ENCODE measurements around the gene PRUNE2. TPM values are rescaled to one million over a fixed set of nuclear protein-coding genes. Genes with fewer than 3 reads are reported as not detected.
A peak's percentile ranks its signal among the peaks of the same experiment; 100 is the strongest.

PRUNE2 gene
- total RNA-seq, 6 donors from 2014 or later = 5.6 to 20.4 (median 8.8) TPM

- Histone ChIP-seq H3K27me3 (no peaks in the 10 kb centered on the region), H3K9me3 (no peaks in the 10 kb centered on the region), H3K36me3 (no peaks in the 10 kb centered on the region), H3K4me3 (no peak overlapping the region), H3K27ac (peak overlapping the region in 1 of 4 donors; percentile 7), H3K4me1 (peaks cover 0 to 8% (median 2%) of the 10 kb centered on the region in 4 donors)
- DNase-seq (no peak), ATAC-seq (ENCODE audit: low FRiP score in 2 of 2) (peak in 1 of 2 donors; percentile 80)
- WGBS, 2 donors = 64 to 69% methylated on average over 6 of the region's 6 CpGs
- TF ChIP-seq POLR2AphosphoS5 (IDR thresholded peaks at IDR 0.05) = no peak
- TF ChIP-seq EP300 (IDR thresholded peaks at IDR 0.05) = no peak
- TF ChIP-seq CTCF (IDR thresholded peaks at IDR 0.05) = no peak
- TF ChIP-seq POLR2A (IDR thresholded peaks at IDR 0.05) = no peak
Observed at GRCh38 chr9:76643399-76644117, 262.4 kb downstream of the PRUNE2 start.

- no peak for TF ChIP-seq EP300 (IDR thresholded peaks at IDR 0.05)
- no peak for TF ChIP-seq POLR2A (IDR thresholded peaks at IDR 0.05)
- no peak for TF ChIP-seq POLR2AphosphoS5 (IDR thresholded peaks at IDR 0.05)
- no peak for TF ChIP-seq CTCF (IDR thresholded peaks at IDR 0.05)
- H3K9me3 ChIP-seq = no peaks in the 10 kb centered on the region
- no peak for DNase-seq
- peaks cover 0 to 8% (median 2%) of the 10 kb centered on the region in 4 donors for H3K4me1 ChIP-seq
- no peaks in the 10 kb centered on the region for H3K36me3 ChIP-seq
- ATAC-seq (ENCODE audit: low FRiP score in 2 of 2) = no peak
- H3K27me3 ChIP-seq = no peaks in the 10 kb centered on the region
- 84 to 86% methylated on average over 5 of the region's 5 CpGs for WGBS, 2 donors
- H3K4me3 ChIP-seq = no peak overlapping the region
- H3K27ac ChIP-seq = no peak overlapping the region
Observed at GRCh38 chr9:76642701-76643209, 263.2 kb downstream of the PRUNE2 start.

- ATAC-seq (ENCODE audit: low FRiP score in 2 of 2) (no peak), DNase-seq (no peak)
- Histone ChIP-seq H3K4me1 (peaks cover 0 to 8% (median 2%) of the 10 kb centered on the region in 4 donors), H3K36me3 (no peaks in the 10 kb centered on the region), H3K9me3 (no peaks in the 10 kb centered on the region), H3K27me3 (no peaks in the 10 kb centered on the region), H3K4me3 (no peak overlapping the region), H3K27ac (no peak overlapping the region)
- TF ChIP-seq POLR2A (IDR thresholded peaks at IDR 0.05) (no peak), POLR2AphosphoS5 (IDR thresholded peaks at IDR 0.05) (no peak), EP300 (IDR thresholded peaks at IDR 0.05) (no peak), CTCF (IDR thresholded peaks at IDR 0.05) (no peak)
- 100% methylated on average over 1 of the region's 1 CpG for WGBS, 2 donors
Observed at GRCh38 chr9:76642074-76642473, 263.8 kb downstream of the PRUNE2 start.

- ATAC-seq (ENCODE audit: low FRiP score in 2 of 2) (no peak), DNase-seq (no peak)
- 85 to 88% methylated on average over 4 of the region's 4 CpGs for WGBS, 2 donors
- Histone ChIP-seq H3K27ac (no peak overlapping the region), H3K27me3 (no peaks in the 10 kb centered on the region), H3K9me3 (no peaks in the 10 kb centered on the region), H3K36me3 (no peaks in the 10 kb centered on the region), H3K4me1 (peaks cover 0 to 4% (median 0%) of the 10 kb centered on the region in 4 donors), H3K4me3 (no peak overlapping the region)
- no peak for TF ChIP-seq CTCF (IDR thresholded peaks at IDR 0.05)
- TF ChIP-seq EP300 (IDR thresholded peaks at IDR 0.05) = no peak
- TF ChIP-seq POLR2AphosphoS5 (IDR thresholded peaks at IDR 0.05) = no peak
- TF ChIP-seq POLR2A (IDR thresholded peaks at IDR 0.05) = no peak
Observed at GRCh38 chr9:76638001-76638400, 267.9 kb downstream of the PRUNE2 start.

Data from upper lobe of left lung (tissue), 6 donors.